ENCODE measurements around the gene UBE3C. TPM values are rescaled to one million over a fixed set of nuclear protein-coding genes. Genes with fewer than 3 reads are reported as not detected.

UBE3C gene
- total RNA-seq, 4 donors from 2014 or later, result 47.9 to 91.8 (median 66.2) TPM

DNA sequence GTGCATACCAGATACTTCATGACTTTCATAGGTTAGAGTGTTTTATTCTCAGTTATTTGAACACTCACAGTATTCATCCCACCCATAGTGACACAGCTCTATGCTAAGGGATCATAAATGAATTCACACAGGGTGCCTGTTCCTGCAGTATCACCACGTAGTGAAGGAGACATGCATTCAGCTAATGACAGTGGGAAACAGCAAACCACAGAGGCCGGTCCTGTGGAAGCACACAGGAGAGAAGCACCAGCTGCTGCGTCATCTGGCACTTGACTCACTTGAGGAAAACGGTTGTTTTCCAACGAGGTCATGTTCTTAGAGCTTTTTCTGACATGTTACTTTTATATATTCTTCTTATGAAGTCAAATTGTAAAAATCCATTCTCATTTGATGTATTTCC, 73.0 kb downstream of the UBE3C start:
- in situ Hi-C loops (cut with MboI; ENCODE audit: low pct_ligation_motif_present in 1 of 4, low pct_unique_long_range_greater_than_20kb in 1 of 4, low sequenced_read_pairs in 3 of 4), result loop anchor here in 1 of 4 donors (25.0 kb wide), 1 partner anchor 249 kb away; no protein-coding TSS in a partner anchor
- no peak for TF ChIP-seq EP300 (IDR thresholded peaks at IDR 0.05; ENCODE audit: low read depth)
- TF ChIP-seq CTCF (IDR thresholded peaks at IDR 0.05), result no peak
- no peak for TF ChIP-seq POLR2A (IDR thresholded peaks at IDR 0.05)
- TF ChIP-seq POLR2AphosphoS5 (IDR thresholded peaks at IDR 0.05), result no peak
- Histone ChIP-seq H3K4me1 (no peaks in the 10 kb centered on the region), H3K27ac (no peak overlapping the region), H3K9me3 (no peaks in the 10 kb centered on the region), H3K36me3 (peaks cover 0 to 15% (median 1%) of the 10 kb centered on the region in 4 donors), H3K4me3 (no peak overlapping the region), H3K27me3 (no peaks in the 10 kb centered on the region)
- 66 to 72% methylated on average over 5 of the region's 5 CpGs for WGBS, 2 donors (ENCODE audit: low coverage in 1 of 2)
- no peak for DNase-seq
- intact Hi-C loops (cut with DNase I; ENCODE audit: low total_unique reads), result no loop called here

DNA sequence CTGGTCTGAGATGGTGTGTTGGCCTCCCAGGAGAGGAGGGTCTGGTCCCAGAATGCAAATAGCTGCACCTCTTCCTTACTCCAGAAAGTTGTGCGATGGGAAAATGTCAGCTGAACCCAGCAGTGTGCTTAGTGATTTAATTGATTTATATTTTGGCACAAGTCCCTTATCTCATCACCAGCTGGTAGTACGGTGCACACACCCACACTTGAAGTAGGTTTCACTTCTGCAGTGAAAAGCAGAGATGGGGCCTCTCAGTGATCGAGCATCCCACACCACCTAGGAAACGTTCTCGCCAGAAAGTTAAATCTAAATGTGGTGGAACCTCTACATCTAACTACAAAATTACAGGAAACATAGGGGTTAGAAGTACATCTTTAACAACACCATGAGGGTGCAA, 80.4 kb downstream of the UBE3C start:
- Histone ChIP-seq H3K27me3 (no peaks in the 10 kb centered on the region), H3K4me1 (no peaks in the 10 kb centered on the region), H3K36me3 (peaks cover 0 to 41% (median 7%) of the 10 kb centered on the region in 4 donors), H3K4me3 (no peak overlapping the region), H3K9me3 (no peaks in the 10 kb centered on the region), H3K27ac (no peak overlapping the region)
- no peak for DNase-seq
- 63 to 79% methylated on average over 4 to 5 of the region's 5 CpGs for WGBS, 2 donors (ENCODE audit: low coverage in 1 of 2)
- in situ Hi-C loops (cut with MboI; ENCODE audit: low pct_ligation_motif_present in 1 of 4, low pct_unique_long_range_greater_than_20kb in 1 of 4, low sequenced_read_pairs in 3 of 4) (loop anchor here in 1 of 4 donors (25.0 kb wide), 1 partner anchor 257 kb away; no protein-coding TSS in a partner anchor), intact Hi-C loops (cut with DNase I; ENCODE audit: low total_unique reads) (no loop called here)
- no peak for TF ChIP-seq EP300 (IDR thresholded peaks at IDR 0.05; ENCODE audit: low read depth)
- TF ChIP-seq POLR2A (IDR thresholded peaks at IDR 0.05), result no peak
- TF ChIP-seq CTCF (IDR thresholded peaks at IDR 0.05), result no peak
- TF ChIP-seq POLR2AphosphoS5 (IDR thresholded peaks at IDR 0.05), result no peak

- Histone ChIP-seq H3K27ac (no peak overlapping the region), H3K9me3 (no peaks in the 10 kb centered on the region), H3K4me3 (no peak overlapping the region), H3K4me1 (no peaks in the 10 kb centered on the region), H3K36me3 (peaks cover 0 to 53% (median 13%) of the 10 kb centered on the region in 4 donors), H3K27me3 (no peaks in the 10 kb centered on the region)
- TF ChIP-seq POLR2AphosphoS5 (IDR thresholded peaks at IDR 0.05) (no peak), EP300 (IDR thresholded peaks at IDR 0.05; ENCODE audit: low read depth) (no peak), CTCF (IDR thresholded peaks at IDR 0.05) (no peak), POLR2A (IDR thresholded peaks at IDR 0.05) (no peak)
- in situ Hi-C loops (cut with MboI; ENCODE audit: low pct_ligation_motif_present in 1 of 4, low pct_unique_long_range_greater_than_20kb in 1 of 4, low sequenced_read_pairs in 3 of 4) (loop anchor here in 1 of 4 donors (25.0 kb wide), 1 partner anchor 259 kb away; no protein-coding TSS in a partner anchor), intact Hi-C loops (cut with DNase I; ENCODE audit: low total_unique reads) (loop anchor here (10.0 kb wide), 1 partner anchor 56 kb away; no protein-coding TSS in a partner anchor)
- DNase-seq, result no peak
- WGBS, 2 donors (ENCODE audit: low coverage in 1 of 2), result 87 to 93% methylated on average over 3 to 8 of the region's 8 CpGs
These were observed 82.3 kb downstream of the UBE3C start for GRCh38 chr7:157220916-157221569.

DNA sequence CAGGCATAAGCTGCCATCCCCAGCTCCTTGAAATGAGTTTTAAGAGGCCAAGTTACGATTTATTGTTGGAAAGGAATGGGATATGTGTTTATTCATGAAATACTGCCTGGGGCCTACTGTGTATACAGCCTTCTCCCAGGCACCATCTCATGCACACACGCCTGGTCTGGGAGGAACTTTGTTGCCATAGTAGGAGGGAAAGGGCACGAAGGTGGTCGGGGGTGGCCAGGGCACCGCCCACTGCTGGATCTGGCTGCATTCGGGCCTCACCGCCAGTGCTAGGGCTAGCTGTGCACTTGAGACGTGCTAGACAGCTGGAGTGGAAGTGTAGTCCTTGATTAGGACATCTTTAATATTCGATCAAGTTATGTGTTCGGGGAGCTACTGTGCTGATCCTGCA, 84.0 kb downstream of the UBE3C start:
- peaks cover 0 to 49% (median 11%) of the 10 kb centered on the region in 4 donors for H3K36me3 ChIP-seq
- TF ChIP-seq CTCF (IDR thresholded peaks at IDR 0.05) (no peak), EP300 (IDR thresholded peaks at IDR 0.05; ENCODE audit: low read depth) (no peak)
- no peaks in the 10 kb centered on the region for H3K27me3 ChIP-seq
- no peak for DNase-seq
- WGBS, 2 donors (ENCODE audit: low coverage in 1 of 2), result 74 to 80% methylated on average over 1 to 10 of the region's 10 CpGs
- no peak overlapping the region for H3K4me3 ChIP-seq
- H3K4me1 ChIP-seq, result no peaks in the 10 kb centered on the region
- no peaks in the 10 kb centered on the region for H3K9me3 ChIP-seq
- intact Hi-C loops (cut with DNase I; ENCODE audit: low total_unique reads), result loop anchor here (10.0 kb wide), 1 partner anchor 58 kb away; no protein-coding TSS in a partner anchor
- H3K27ac ChIP-seq, result no peak overlapping the region
- in situ Hi-C loops (cut with MboI; ENCODE audit: low pct_ligation_motif_present in 1 of 4, low pct_unique_long_range_greater_than_20kb in 1 of 4, low sequenced_read_pairs in 3 of 4), result loop anchor here in 1 of 4 donors (25.0 kb wide), 1 partner anchor 260 kb away; no protein-coding TSS in a partner anchor
